ENCODE measurements around the gene MTA1. TPM values are rescaled to one million over a fixed set of nuclear protein-coding genes. Genes with fewer than 3 reads are reported as not detected.

Gene MTA1
- total RNA-seq, 1 experiment from 2014 or later, result 20.3 TPM

GRCh38 chr14:105442834-105443233 lies 23.2 kb downstream of the MTA1 start:
- no peak for DNase-seq (ENCODE audit: low read depth)

GRCh38 chr14:105444859-105445258 lies 25.2 kb downstream of the MTA1 start:
- DNase-seq (ENCODE audit: low read depth), result no peak

GRCh38 chr14:105445290-105445689 lies 25.7 kb downstream of the MTA1 start:
- DNase-seq (ENCODE audit: low read depth), result no peak

DNA sequence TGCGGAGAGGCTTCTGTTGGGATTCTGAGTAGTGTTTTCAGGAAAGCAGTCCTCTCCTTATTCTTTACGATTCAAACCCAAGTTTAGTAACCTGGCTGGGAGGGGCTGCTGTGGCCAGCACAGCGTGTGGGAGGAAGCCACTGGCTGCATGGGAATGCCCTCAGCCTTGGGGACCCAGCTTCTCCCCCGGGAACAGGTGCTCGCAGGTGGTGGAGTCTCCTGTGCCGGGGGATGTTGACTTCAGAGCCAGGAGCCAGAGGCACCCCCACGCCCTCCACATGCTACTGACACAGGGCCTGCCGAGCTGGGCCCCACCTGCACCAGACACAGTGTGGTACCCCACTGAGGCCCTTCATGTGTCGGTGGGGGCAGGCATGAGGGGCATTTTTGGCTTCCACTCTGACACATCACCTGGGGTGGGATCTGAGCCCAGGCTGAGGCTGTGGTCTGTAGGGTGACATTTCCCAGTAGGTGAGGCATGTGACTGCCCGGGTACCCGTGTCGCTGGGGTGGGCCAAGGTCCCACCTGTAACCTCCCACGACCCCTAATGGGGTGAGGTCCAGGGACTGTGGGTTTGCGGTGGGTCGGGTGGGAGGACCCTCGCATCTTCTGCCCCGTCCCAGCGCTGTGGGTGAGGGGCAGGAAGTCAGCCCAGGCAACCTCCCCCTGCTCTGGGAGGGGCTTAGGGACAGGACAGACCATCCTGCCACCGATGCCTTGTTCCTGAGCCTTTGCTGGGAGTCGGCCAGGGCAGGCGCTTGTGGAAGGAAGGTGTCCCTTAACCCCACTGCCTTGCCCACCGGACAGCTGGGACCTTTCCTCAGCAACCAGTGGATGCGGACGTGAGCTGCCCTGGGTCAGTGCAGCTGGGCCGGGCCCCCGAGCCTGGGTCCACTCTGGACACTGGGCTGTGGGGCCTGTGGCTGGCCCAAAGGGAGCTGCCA lies 26.5 kb downstream of the MTA1 start:
- no peak for DNase-seq (ENCODE audit: low read depth)

DNA sequence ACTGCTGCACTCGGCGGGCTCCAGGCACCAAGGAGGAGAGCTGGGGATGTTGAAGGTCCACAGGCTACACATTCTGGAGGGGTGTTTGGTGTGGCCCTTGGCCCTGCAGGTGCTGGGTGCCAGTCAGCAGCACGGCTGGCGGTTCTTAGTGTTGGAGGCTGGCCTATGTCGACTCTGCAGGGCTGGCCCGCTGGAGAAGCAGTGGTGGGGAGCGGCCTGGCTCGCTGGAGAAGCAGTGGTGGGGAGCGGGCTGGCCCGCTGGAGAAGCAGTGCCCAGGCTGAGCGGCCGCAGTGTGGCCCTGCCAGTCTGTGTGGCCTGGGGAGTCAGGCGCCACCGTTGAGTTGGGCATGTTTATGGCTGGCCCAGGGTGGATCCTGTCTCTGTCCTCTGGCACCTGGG lies 27.3 kb downstream of the MTA1 start:
- DNase-seq (ENCODE audit: low read depth), result no peak

DNA sequence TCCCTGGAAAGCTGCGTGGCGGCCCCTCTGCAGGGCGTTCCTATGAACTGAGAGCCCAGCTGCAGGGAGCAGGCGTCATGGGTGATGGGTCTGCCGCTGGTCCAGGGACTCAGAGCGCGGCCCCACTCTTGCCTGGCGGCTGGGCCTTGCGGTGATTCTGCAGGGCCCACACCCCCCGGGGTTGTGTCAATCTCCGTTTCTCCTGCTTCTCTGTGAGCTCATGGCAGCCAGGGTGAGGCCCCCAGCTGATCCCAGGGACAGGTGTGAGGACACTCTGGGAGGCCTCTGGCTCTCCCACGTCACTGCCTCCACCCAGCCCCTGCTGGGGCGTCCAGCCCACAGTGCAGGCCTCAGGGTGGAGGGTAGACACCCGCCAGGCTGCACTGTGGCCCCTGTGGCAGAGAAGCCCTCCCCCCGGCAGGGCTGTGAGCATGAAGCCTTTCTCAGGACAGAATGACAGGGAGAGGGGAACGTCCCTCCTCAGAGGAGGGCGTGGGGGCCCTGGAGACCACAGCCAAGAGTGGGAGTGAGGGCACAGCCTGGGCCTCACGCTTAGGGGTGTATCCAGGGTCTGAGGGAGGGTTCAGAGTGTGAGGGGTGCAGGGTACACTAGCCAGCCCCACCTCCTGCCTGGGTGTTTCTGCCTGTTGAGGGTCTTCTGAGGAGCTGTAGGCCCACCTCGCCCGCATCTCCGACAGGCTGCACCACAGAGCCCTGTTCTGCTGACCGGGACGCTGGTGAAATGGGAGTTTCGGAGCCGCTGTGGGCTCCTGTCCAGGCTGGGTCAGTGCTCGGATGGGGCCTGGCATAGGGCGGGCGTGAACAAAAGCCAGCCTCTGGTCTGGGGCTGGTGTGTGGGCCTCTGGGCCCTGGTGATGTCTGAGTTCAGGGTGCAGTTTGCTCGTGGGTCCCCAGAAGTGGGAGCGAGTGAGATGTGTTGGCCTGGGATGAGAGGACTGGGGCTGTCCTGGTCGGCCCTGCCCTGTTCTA lies 28.3 kb downstream of the MTA1 start:
- DNase-seq (ENCODE audit: low read depth), result no peak

DNA sequence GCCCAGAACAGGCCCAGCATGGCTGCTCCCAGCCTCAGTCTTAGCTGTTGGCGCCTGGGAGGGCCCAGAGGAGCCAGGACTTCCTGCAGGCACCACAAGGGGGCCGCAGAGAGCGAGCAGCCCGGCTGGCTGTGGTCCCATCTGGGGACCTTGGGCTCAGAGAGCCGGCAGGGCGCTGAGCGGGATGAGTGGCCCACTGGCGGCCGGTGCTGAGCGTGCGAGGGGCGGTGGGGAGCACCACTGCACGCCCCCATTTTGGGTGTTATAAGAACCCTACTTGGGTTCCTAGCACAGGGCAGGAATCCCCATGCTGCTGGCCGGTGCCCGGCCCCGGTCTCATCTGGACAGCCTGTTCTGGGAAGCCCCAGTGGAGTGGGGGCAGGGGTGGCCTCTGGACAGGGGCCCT lies 29.1 kb downstream of the MTA1 start:
- DNase-seq (ENCODE audit: low read depth), result peak; percentile 12

DNA sequence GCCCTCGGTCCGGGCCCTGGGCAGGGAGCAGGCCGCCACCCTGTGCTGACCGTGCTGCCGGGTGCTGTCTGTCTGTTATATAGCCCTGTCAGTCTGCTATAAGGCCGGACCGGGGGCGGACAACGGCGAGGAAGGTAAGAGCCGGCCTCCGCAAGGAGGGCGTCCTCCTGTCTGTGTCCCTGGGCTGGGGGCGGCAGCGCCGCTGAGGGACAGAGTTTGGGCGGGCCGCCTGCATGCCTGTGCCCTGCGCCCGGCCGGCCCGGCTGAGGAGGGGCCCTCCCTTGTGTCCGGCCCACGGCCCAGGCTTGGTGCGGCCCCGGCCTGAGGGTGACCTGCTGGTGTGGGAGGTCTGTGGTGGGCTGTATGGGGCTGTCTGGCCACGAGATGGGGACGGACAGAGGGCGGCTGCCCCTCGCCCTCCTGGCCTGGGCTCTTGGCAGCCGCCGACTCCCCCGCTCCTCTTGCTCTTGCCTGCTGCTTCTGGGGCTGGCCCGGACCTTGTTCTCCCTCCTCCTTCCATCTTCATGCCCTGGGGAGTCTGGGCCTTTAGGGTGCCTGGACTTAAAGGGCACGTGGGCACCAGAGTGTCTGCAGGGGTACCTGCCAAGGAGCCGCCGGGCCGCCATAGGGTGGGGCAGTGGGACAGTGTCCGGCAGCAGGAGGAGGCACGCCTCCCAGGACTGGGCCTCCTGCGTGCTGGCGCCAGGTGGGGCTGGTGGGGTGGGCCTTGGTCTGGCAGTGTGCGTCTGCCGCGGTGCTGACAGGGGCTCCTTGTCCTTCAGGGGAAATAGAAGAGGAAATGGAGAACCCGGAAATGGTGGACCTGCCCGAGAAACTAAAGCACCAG lies 29.9 kb downstream of the MTA1 start:
- no peak for DNase-seq (ENCODE audit: low read depth)

GRCh38 chr14:105450123-105450505 lies 30.5 kb downstream of the MTA1 start:
- DNase-seq (ENCODE audit: low read depth), result no peak

GRCh38 chr14:105450864-105451720 lies 31.5 kb downstream of the MTA1 start:
- DNase-seq (ENCODE audit: low read depth), result no peak

GRCh38 chr14:105452963-105453362 lies 33.3 kb downstream of the MTA1 start:
- no peak for DNase-seq (ENCODE audit: low read depth)

- DNase-seq (ENCODE audit: low read depth), result no peak
Observed at GRCh38 chr14:105453847-105454246, 34.2 kb downstream of the MTA1 start.

DNA sequence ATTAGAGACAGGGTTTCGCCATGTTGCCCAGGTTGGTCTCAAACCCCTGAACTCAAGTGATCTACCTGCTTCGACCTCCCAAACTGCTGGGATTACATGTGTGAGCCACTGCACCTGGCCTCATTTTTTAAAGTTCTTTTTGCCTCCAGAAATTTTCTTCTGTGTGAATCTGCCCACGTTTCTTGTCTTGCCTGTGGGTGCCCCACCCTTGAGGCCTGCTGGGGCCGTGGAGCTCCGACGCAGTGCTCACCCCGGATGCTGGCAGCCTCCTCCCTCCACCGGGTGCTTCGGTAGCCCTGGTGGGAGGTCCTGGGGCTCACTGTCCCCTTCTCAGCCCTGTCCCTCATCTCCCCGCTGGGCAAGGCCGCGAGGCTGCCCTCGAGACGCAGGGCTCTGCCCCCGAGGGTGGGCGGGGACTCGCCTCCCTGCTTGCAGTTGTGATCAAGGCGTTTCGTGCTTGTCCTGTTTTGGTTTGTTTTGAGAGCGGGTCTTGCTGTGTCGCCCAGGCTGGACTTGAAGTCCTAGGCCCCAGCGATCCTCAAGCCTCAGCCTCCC lies 35.5 kb downstream of the MTA1 start:
- no peak for DNase-seq (ENCODE audit: low read depth)

- no peak for DNase-seq (ENCODE audit: low read depth)
Observed at GRCh38 chr14:105455766-105456660, 36.4 kb downstream of the MTA1 start.

DNA sequence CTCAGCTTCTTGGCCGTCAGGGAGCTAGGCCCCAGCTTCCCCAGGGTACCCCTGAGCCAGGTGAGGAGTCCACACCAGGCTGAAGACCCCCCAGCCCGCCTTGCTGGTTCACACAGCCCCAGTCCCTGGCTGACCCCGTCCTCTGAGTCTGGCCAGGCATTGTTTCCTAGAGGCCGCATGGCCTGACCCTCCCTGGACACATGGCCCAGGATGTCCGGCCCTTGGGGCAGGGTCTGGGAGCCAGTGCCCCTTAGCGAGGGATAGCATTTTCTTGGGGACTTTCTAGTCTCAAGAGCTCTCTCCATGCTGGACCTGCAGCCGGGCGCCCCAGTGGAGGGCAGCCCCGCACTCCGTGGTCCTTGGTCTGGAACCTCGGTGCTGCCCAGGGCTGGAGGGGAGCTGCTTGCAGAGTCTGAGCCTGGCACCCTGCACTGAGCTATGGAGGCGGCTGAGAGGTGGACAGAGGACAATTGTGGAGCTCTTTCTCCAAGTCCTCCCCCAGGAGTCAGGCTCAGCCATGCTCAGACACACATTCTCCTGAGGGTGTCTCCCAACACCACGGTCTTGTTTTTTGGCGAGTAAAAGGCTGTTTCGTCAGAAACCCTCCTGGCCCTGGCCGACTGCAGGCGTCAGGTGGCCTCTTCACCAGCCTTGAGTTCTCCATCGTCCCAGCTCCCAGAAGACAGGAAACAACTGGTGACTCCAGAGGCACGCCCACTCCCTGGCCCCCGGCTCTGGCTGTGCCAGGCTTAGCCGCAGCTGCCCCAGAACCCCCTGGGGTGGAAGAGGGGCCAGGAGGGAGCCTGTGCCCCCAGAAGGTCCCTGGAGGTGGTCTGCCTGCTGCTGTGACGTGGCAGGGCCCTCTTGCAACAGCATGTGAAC lies 37.4 kb downstream of the MTA1 start:
- no peak for DNase-seq (ENCODE audit: low read depth)

DNA sequence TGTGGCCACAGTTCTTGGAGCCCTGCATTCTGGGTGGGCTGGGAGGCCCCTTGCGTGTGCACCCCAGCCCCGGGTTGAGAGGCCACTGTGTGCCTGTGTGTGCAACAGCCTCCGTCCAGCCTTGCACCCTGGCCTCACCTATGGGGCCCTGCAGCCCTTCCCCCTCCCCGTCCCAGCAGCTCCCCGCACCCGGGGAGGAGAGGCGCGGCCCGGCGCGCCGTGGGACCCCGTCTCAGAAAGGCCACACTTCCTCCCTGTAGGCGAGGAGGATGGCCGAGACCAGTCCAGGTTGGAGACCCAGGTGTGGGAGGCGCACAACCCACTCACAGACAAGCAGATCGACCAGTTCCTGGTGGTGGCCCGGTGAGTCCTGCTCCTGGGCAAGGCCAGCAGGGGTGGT lies 38.4 kb downstream of the MTA1 start:
- no peak for DNase-seq (ENCODE audit: low read depth)

DNA sequence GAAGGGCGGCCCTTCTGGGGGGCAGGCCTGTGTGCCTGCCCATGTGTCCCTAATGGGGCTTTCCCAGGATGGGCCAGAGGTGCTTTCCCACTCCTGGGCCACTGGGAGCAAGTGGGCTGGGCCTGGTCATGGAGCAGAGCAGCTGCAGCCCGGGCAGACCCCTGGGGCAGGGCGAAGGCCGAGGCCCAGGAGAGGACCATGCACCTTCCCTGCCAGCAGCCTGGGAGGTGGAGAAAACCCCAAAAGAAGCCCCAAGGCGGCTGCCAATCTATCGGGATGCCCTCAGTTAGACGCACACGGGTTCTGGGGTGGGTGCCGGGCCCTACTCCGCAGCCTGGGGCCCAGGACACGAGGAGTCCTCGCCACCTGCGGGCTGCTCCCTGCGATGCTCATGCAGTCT lies 38.9 kb downstream of the MTA1 start:
- no peak for DNase-seq (ENCODE audit: low read depth)

DNA sequence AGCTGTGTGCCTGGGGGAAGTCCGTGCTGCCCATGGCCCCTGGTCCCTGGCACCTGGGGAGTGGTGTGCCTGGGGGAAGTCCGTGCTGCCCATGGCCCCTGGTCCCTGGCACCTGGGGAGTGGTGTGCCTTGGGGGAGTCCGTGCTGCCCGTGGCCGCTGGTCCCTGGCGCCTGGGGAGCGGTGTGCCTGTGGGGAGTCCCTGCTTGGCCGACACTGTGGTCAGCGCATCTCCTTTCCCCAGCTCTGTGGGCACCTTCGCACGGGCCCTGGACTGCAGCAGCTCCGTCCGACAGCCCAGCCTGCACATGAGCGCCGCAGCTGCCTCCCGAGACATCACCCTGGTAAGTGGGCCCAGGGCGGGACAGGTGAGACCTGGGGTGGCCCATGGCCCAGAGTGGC lies 40.5 kb downstream of the MTA1 start:
- no peak for DNase-seq (ENCODE audit: low read depth)

Measured in M059J (cell line).